Neural cell (in vitro differentiated cells): ENCODE data around the gene B4GALT5. TPM values are rescaled to one million over a fixed set of nuclear protein-coding genes. Genes with fewer than 3 reads are reported as not detected.

Source experiments
- H2AFZ ChIP-seq: fragments of 200-600, 300-800 bp; sonication (generic), shearing (Covaris generic); 2 replicates; pipeline ENCODE4 v1.6.0; 2014; ENCODE audit warnings: low read depth, mild to moderate bottlenecking, antibody characterized with exemption, low read length, moderate library complexity
- H3F3A ChIP-seq: fragments of 200-600 bp; shearing (Covaris generic); 2 replicates; pipeline ENCODE4 v1.6.1; 2016; ENCODE audit warnings: mild to moderate bottlenecking, moderate library complexity, mixed read lengths, antibody characterized with exemption, low read length; ENCODE audit not compliant: insufficient read depth, poor library complexity, severe bottlenecking
- H3K27ac ChIP-seq: fragments of 200-600, 300-800 bp; sonication (generic), shearing (Covaris generic); 2 replicates; pipeline ENCODE4 v1.5.1; 2014; ENCODE audit warnings: mild to moderate bottlenecking, low read length, moderate library complexity
- H3K27me3 ChIP-seq: fragments of 300-800, 200-600 bp; sonication (generic), shearing (Covaris generic); 2 replicates; pipeline ENCODE4 v1.6.0; 2014; ENCODE audit warnings: mild to moderate bottlenecking, low read depth, low read length, moderate library complexity; ENCODE audit not compliant: insufficient read depth
- H3K36me3 ChIP-seq: fragments of 300-800, 200-600 bp; sonication (generic), shearing (Covaris generic); 2 replicates; pipeline ENCODE4 v1.5.1; 2014; ENCODE audit warnings: mild to moderate bottlenecking, antibody characterized with exemption, low read length, moderate library complexity; ENCODE audit not compliant: insufficient read depth
- H3K4me2 ChIP-seq: fragments of 300-800, 200-600 bp; sonication (generic), shearing (Covaris generic); 2 replicates; pipeline ENCODE4 v1.6.0; 2014; ENCODE audit warnings: mild to moderate bottlenecking, low read length
- H3K4me3 ChIP-seq: fragments of 300-800, 200-600 bp; sonication (generic), shearing (Covaris generic); 2 replicates; pipeline ENCODE4 v1.5.1; 2014; ENCODE audit warnings: mild to moderate bottlenecking, low read length, moderate library complexity
- H3K79me2 ChIP-seq: fragments of 200-600 bp; shearing (Covaris generic); replicated peaks from 2 replicates; pipeline ENCODE4 v1.6.0; 2014; ENCODE audit warnings: mild to moderate bottlenecking, low read length, moderate library complexity; ENCODE audit not compliant: insufficient read depth
- H3K9ac ChIP-seq: fragments of 300-800, 200-600 bp; sonication (generic), shearing (Covaris generic); 2 replicates; pipeline ENCODE4 v1.6.1; 2016; ENCODE audit warnings: mild to moderate bottlenecking, low read length, mixed read lengths
- H3K9me2 ChIP-seq: fragments of 200-600 bp; shearing (Covaris generic); 2 replicates; pipeline ENCODE4 v1.6.1; 2016; ENCODE audit warnings: mild to moderate bottlenecking, low read length, mixed read lengths; ENCODE audit not compliant: insufficient read depth
- H3K9me3 ChIP-seq: fragments of 200-600, 300-800 bp; sonication (generic), shearing (Covaris generic); 2 replicates; pipeline ENCODE4 v1.6.1; 2016; ENCODE audit warnings: mild to moderate bottlenecking, mixed run types, low read length, moderate library complexity, mixed read lengths
- H4K20me1 ChIP-seq: fragments of 200-600 bp; shearing (Covaris generic); 2 replicates; pipeline ENCODE4 v1.6.1; 2016; ENCODE audit warnings: mild to moderate bottlenecking, mixed run types; ENCODE audit not compliant: insufficient read depth
- CTCF ChIP-seq: fragments of 450-650 bp; IDR thresholded peaks from 2 replicates; pipeline ENCODE4 v1.5.1; 2014; ENCODE audit warnings: antibody characterized with exemption, mild to moderate bottlenecking, moderate library complexity; ENCODE audit not compliant: poor library complexity, severe bottlenecking
- EP300 ChIP-seq: fragments of 450-650 bp; conservative IDR thresholded peaks from 2 replicates; pipeline ENCODE4 v1.6.1; 2014; ENCODE audit warnings: antibody characterized with exemption, mild to moderate bottlenecking, moderate library complexity; ENCODE audit not compliant: poor library complexity, severe bottlenecking
- EZH2 ChIP-seq: fragments of 200-600, 300-800 bp; shearing (Covaris generic), sonication (generic); IDR thresholded peaks from 2 replicates; pipeline ENCODE4 v1.6.1; 2014; ENCODE audit warnings: antibody characterized with exemption, low read length, borderline replicate concordance, mild to moderate bottlenecking; ENCODE audit not compliant: insufficient read depth, poor library complexity, severe bottlenecking
- MXI1 ChIP-seq: fragments of 450-650 bp; conservative IDR thresholded peaks from 2 replicates; pipeline ENCODE4 v1.6.1; 2014; ENCODE audit warnings: antibody characterized with exemption, mild to moderate bottlenecking; ENCODE audit not compliant: poor library complexity, severe bottlenecking
- POLR2AphosphoS5 ChIP-seq: IDR thresholded peaks from 2 replicates; pipeline ENCODE4 v1.6.1; 2012
- RAD21 ChIP-seq: fragments of 450-650 bp; conservative IDR thresholded peaks from 2 replicates; pipeline ENCODE4 v1.6.1; 2014; ENCODE audit warnings: antibody characterized with exemption, mild to moderate bottlenecking, moderate library complexity
- SMC3 ChIP-seq: fragments of 450-650 bp; conservative IDR thresholded peaks from 2 replicates; pipeline ENCODE4 v1.6.1; 2014; ENCODE audit warnings: antibody characterized with exemption, mild to moderate bottlenecking, moderate library complexity; ENCODE audit not compliant: poor library complexity
- TAF1 ChIP-seq: IDR thresholded peaks from 2 replicates; pipeline ENCODE4 v1.6.1; 2012; ENCODE audit warnings: low read depth
- polyA plus RNA-seq: library from polyadenylated mRNA; depleted of rRNA; stranded (reverse); fragments of >200 nt; gene quantifications from 2 replicates; pipeline ENCODE4 v1.2.3, GENCODE V29; 2014
- TF ChIP-seq, protein P1 (sequence below): IDR thresholded peaks from 2 replicates; pipeline ENCODE4 v1.6.1; 2012; ENCODE audit warnings: borderline replicate concordance

The B4GALT5 gene
- polyA plus RNA-seq, 1 donor from 2014 or later: 34.7 TPM

- TF ChIP-seq EZH2: no peak
Observed at GRCh38 chr20:49685809-49686208, 27.9 kb downstream of the B4GALT5 start (continued).

DNA sequence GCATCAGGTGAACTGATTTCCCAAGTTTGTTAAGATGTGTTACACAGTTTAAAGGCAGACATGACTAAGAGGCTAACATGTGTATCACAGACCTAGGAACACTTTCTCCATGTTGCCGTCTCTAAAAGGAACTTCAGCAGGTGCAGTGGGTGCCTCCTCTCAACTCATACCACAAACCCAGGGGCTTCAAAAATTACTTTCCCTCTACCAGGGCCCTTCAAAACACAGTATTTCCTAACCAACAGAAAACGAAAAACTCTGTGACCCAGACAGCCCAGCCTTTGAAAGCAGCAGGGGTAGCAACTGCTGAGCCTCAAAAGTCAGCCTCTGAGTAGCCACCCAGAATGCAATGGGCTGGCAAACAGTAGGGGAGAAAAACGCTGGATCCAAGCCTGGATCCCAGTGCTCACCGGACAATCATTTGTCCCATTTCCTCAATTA is 28.5 kb downstream of the B4GALT5 start:
- no peaks in the 10 kb centered on the region for H3K27me3 ChIP-seq
- H3K27ac ChIP-seq: no peak overlapping the region
- TF ChIP-seq EZH2 (no peak), POLR2AphosphoS5 (no peak), CTCF (no peak), RAD21 (no peak), TAF1 (no peak), MXI1 (no peak), SMC3 (no peak), EP300 (no peak)
- TF ChIP-seq, protein P1, sequence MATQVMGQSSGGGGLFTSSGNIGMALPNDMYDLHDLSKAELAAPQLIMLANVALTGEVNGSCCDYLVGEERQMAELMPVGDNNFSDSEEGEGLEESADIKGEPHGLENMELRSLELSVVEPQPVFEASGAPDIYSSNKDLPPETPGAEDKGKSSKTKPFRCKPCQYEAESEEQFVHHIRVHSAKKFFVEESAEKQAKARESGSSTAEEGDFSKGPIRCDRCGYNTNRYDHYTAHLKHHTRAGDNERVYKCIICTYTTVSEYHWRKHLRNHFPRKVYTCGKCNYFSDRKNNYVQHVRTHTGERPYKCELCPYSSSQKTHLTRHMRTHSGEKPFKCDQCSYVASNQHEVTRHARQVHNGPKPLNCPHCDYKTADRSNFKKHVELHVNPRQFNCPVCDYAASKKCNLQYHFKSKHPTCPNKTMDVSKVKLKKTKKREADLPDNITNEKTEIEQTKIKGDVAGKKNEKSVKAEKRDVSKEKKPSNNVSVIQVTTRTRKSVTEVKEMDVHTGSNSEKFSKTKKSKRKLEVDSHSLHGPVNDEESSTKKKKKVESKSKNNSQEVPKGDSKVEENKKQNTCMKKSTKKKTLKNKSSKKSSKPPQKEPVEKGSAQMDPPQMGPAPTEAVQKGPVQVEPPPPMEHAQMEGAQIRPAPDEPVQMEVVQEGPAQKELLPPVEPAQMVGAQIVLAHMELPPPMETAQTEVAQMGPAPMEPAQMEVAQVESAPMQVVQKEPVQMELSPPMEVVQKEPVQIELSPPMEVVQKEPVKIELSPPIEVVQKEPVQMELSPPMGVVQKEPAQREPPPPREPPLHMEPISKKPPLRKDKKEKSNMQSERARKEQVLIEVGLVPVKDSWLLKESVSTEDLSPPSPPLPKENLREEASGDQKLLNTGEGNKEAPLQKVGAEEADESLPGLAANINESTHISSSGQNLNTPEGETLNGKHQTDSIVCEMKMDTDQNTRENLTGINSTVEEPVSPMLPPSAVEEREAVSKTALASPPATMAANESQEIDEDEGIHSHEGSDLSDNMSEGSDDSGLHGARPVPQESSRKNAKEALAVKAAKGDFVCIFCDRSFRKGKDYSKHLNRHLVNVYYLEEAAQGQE: no peak
- peaks cover 4% of the 10 kb centered on the region for H4K20me1 ChIP-seq
- no peaks in the 10 kb centered on the region for H3F3A ChIP-seq
- H3K36me3 ChIP-seq: no peaks in the 10 kb centered on the region
- H3K4me2 ChIP-seq: no peak overlapping the region
- no peak overlapping the region for H3K4me3 ChIP-seq
- H3K79me2 ChIP-seq: peaks cover 27% of the 10 kb centered on the region
- H2AFZ ChIP-seq: no peak overlapping the region
- no peaks in the 10 kb centered on the region for H3K9me2 ChIP-seq
- H3K9ac ChIP-seq: no peak overlapping the region
- H3K9me3 ChIP-seq: no peaks in the 10 kb centered on the region

DNA sequence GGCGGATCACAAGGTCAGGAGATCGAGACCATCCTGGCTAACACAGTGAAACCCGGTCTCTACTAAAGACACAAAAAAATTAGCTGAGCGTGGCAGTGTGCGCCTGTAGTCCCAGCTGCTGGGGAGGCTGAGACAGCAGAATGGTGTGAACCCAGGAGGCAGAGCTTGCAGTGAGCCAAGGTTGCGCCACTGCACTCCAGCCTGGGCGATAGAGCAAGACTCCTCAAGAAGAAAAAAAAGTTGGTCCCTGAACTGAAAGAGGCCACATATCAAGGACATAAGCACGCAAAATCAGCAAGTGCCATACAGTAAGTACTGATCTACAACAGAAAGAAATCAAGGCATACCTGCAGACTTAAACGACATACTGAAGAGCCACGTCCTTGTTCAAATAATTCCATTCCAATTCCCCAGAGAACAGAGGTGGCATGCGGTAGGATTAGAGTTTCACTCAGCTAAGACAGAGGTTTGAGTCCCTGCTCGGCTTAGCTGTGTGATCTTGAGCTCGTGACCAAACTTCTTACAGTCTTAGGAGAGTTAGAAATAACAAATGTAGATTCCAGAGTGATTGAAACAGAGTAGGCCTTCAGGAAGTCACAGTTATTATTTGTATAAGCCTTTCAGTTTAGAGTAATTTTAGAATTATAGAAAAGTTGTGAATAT is 29.2 kb downstream of the B4GALT5 start:
- Histone ChIP-seq H3K9me3 (no peaks in the 10 kb centered on the region), H3K9me2 (no peaks in the 10 kb centered on the region), H3K27me3 (no peaks in the 10 kb centered on the region), H3K4me2 (no peak overlapping the region), H3K27ac (no peak overlapping the region), H3K4me3 (no peak overlapping the region), H2AFZ (no peak overlapping the region), H3F3A (no peaks in the 10 kb centered on the region), H4K20me1 (peaks cover 4% of the 10 kb centered on the region), H3K79me2 (peaks cover 29% of the 10 kb centered on the region), H3K36me3 (no peaks in the 10 kb centered on the region), H3K9ac (no peak overlapping the region)
- no peak for TF ChIP-seq MXI1
- TF ChIP-seq EP300: no peak
- TF ChIP-seq, protein P1: no peak
- no peak for TF ChIP-seq TAF1
- TF ChIP-seq CTCF: no peak
- no peak for TF ChIP-seq POLR2AphosphoS5
- TF ChIP-seq RAD21: no peak
- TF ChIP-seq EZH2: no peak
- TF ChIP-seq SMC3: no peak
